Measurements from ENCODE around the gene LMTK2.

GRCh38 chr7:98090116-98090515 is 16.5 kb upstream of the LMTK2 start:
- TF ChIP-seq EZH2phosphoT487 (IDR thresholded peaks at IDR 0.05; ENCODE audit: insufficient read depth, low read depth) = no peak
- no peak for TF ChIP-seq EZH2 (IDR thresholded peaks at IDR 0.05; ENCODE audit: insufficient read depth, poor library complexity, severe bottlenecking)
